Measurements from ENCODE around the gene LIMCH1.

GRCh38 chr4:41728573-41728913 is 190.6 kb downstream of the LIMCH1 start:
- no peak for TF ChIP-seq CTCF (IDR thresholded peaks at IDR 0.05)
- no peak for TF ChIP-seq POLR2A (IDR thresholded peaks at IDR 0.05)

Measured in testis (tissue), 2 donors.